Measurements from ENCODE around the gene PRKCB.

The PRKCB gene

GRCh38 chr16:23968176-23968575 lies 132.4 kb downstream of the PRKCB start:
- no peak for DNase-seq (ENCODE audit: low spot score)

- DNase-seq (ENCODE audit: low spot score), result no peak
These were observed 133.9 kb downstream of the PRKCB start for GRCh38 chr16:23969468-23970297.

- DNase-seq (ENCODE audit: low spot score), result no peak
These were observed 138.4 kb downstream of the PRKCB start for GRCh38 chr16:23974223-23974622.

GRCh38 chr16:23975293-23975692 lies 139.5 kb downstream of the PRKCB start:
- no peak for DNase-seq (ENCODE audit: low spot score)

GRCh38 chr16:23976091-23976490 lies 140.3 kb downstream of the PRKCB start:
- DNase-seq (ENCODE audit: low spot score), result no peak

GRCh38 chr16:23976524-23976923 lies 140.7 kb downstream of the PRKCB start:
- no peak for DNase-seq (ENCODE audit: low spot score)

- DNase-seq (ENCODE audit: low spot score), result no peak
These were observed 143.7 kb downstream of the PRKCB start for GRCh38 chr16:23979441-23979840.

GRCh38 chr16:23979982-23980381 lies 144.2 kb downstream of the PRKCB start:
- DNase-seq (ENCODE audit: low spot score), result no peak

GRCh38 chr16:23981429-23982399 lies 145.9 kb downstream of the PRKCB start:
- no peak for DNase-seq (ENCODE audit: low spot score)

- no peak for DNase-seq (ENCODE audit: low spot score)
These were observed 150.7 kb downstream of the PRKCB start for GRCh38 chr16:23986455-23986854.

- DNase-seq (ENCODE audit: low spot score), result no peak
These were observed 151.7 kb downstream of the PRKCB start for GRCh38 chr16:23987443-23987842.

GRCh38 chr16:23990507-23990906 lies 154.7 kb downstream of the PRKCB start:
- no peak for DNase-seq (ENCODE audit: low spot score)

GRCh38 chr16:23991066-23991465 lies 155.3 kb downstream of the PRKCB start:
- DNase-seq (ENCODE audit: low spot score), result no peak

GRCh38 chr16:23994615-23995014 lies 158.8 kb downstream of the PRKCB start:
- no peak for DNase-seq (ENCODE audit: low spot score)

GRCh38 chr16:23996258-23996955 lies 160.6 kb downstream of the PRKCB start:
- no peak for DNase-seq (ENCODE audit: low spot score)

- DNase-seq (ENCODE audit: low spot score), result no peak
These were observed 163.0 kb downstream of the PRKCB start for GRCh38 chr16:23998771-23999170.

GRCh38 chr16:23999663-24000062 lies 163.9 kb downstream of the PRKCB start:
- DNase-seq (ENCODE audit: low spot score), result no peak

- DNase-seq (ENCODE audit: low spot score), result no peak
These were observed 165.9 kb downstream of the PRKCB start for GRCh38 chr16:24001710-24002109.

GRCh38 chr16:24002619-24003018 lies 166.8 kb downstream of the PRKCB start:
- no peak for DNase-seq (ENCODE audit: low spot score)

GRCh38 chr16:24005577-24005976 lies 169.8 kb downstream of the PRKCB start:
- DNase-seq (ENCODE audit: low spot score), result no peak

GRCh38 chr16:24007391-24007790 lies 171.6 kb downstream of the PRKCB start:
- no peak for DNase-seq (ENCODE audit: low spot score)

GRCh38 chr16:24007934-24008333 lies 172.2 kb downstream of the PRKCB start:
- DNase-seq (ENCODE audit: low spot score), result no peak

All from hepatic stellate cell (primary cell).